Measurements from ENCODE around the gene C12orf76. TPM values are rescaled to one million over a fixed set of nuclear protein-coding genes. Genes with fewer than 3 reads are reported as not detected.

C12orf76 gene
- total and polyA plus RNA-seq, 10 of the 15 experiments (the other 5 are each of a cell fraction or from before 2014, with no cell fraction given): 3.6 to 20.4 (median 10.7) TPM

DNA sequence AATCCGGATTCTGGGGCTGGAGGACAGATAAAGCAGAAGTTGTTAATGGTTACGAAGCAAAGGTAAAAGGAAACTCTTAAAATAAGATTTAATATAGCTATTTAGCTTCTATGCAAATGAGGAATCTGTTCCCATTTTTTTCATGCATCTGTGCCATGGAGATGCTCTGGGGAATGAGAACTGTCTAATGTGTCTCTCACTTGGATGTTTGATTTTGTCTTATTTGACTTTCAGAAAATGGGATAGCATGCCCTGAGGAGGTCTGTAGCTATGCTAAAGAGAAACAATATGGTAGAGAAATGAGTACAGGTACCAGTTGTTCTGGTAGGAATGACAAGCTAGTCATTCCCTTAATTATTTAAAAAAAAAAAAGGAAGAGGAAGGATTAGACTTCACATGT lies 24.3 kb downstream of the C12orf76 start:
- ChIA-PET SMC1A (ENCODE audit: uncharacterized antibody, unreplicated experiment) (interaction anchor here (0.7 to 1.8 kb wide), 10 partner anchors 10 to 220 kb away, joined by 3 to 9 read pairs (median 4); no protein-coding TSS in a partner anchor), RAD21 (ENCODE audit: unreplicated experiment) (interaction anchor here (0.7 to 1.5 kb wide), 3 partner anchors 20 to 407 kb away, joined by 3 to 4 read pairs (median 3); no protein-coding TSS in a partner anchor), POLR2A (interaction anchor here (0.6 to 1.0 kb wide), 4 partner anchors 13 to 750 kb away, joined by 3 to 10 read pairs (median 4); partner anchors contain the start of gene ANKRD13A), CTCF (interaction anchor here (0.7 to 1.6 kb wide), 6 partner anchors 20 to 329 kb away, joined by 3 to 4 read pairs (median 3); no protein-coding TSS in a partner anchor)
- no peak overlapping the region for H3K27ac ChIP-seq (ENCODE audit: control insufficient read depth, insufficient read depth)
- in situ Hi-C loops (cut with MboI): no loop called here
- no peaks in the 10 kb centered on the region for H4K20me1 ChIP-seq (ENCODE audit: control insufficient read depth, insufficient read depth)
- BruUV-seq (replicated peaks): no TSS peak
- no peak for ATAC-seq
- DNase-seq (ENCODE audit: low read depth, low spot score): no peak
- H3K36me3 ChIP-seq (ENCODE audit: control insufficient read depth in 2 of 2, insufficient read depth in 2 of 2, low read length in 1 of 2): peaks cover 17 to 44% of the 10 kb centered on the region in 2 experiments
- H2AFZ ChIP-seq (ENCODE audit: control insufficient read depth, low read depth, low read length): no peak overlapping the region
- H3K9ac ChIP-seq (ENCODE audit: control insufficient read depth, insufficient read depth, low read length): no peak overlapping the region
- no peak for FAIRE-seq
- no peak overlapping the region for H3K4me3 ChIP-seq
- no peaks in the 10 kb centered on the region for H3K27me3 ChIP-seq (replicated peaks in 1 of 2; ENCODE audit: control insufficient read depth in 2 of 2, insufficient read depth in 2 of 2, low read length in 1 of 2)
- H3K79me2 ChIP-seq (ENCODE audit: control insufficient read depth, insufficient read depth, low read length): no peaks in the 10 kb centered on the region
- H3K4me2 ChIP-seq (ENCODE audit: control insufficient read depth, insufficient read depth): no peak overlapping the region
- H3K4me1 ChIP-seq (ENCODE audit: control insufficient read depth, insufficient read depth, low read length): no peaks in the 10 kb centered on the region
- intact Hi-C loops (cut with micrococcal nuclease; ENCODE audit: unreplicated experiment): no loop called here
- TF ChIP-seq, protein P1, sequence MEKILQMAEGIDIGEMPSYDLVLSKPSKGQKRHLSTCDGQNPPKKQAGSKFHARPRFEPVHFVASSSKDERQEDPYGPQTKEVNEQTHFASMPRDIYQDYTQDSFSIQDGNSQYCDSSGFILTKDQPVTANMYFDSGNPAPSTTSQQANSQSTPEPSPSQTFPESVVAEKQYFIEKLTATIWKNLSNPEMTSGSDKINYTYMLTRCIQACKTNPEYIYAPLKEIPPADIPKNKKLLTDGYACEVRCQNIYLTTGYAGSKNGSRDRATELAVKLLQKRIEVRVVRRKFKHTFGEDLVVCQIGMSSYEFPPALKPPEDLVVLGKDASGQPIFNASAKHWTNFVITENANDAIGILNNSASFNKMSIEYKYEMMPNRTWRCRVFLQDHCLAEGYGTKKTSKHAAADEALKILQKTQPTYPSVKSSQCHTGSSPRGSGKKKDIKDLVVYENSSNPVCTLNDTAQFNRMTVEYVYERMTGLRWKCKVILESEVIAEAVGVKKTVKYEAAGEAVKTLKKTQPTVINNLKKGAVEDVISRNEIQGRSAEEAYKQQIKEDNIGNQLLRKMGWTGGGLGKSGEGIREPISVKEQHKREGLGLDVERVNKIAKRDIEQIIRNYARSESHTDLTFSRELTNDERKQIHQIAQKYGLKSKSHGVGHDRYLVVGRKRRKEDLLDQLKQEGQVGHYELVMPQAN (conservative IDR thresholded peaks at IDR 0.05): no peak
- TF ChIP-seq MYC (IDR thresholded peaks at IDR 0.05; ENCODE audit: insufficient read depth, insufficient read length, insufficient replicate concordance, low read length, severe bottlenecking) (no peak), SIX5 (IDR thresholded peaks at IDR 0.05; ENCODE audit: low read depth, low read length, severe bottlenecking) (no peak), BACH1 (IDR thresholded peaks at IDR 0.05; ENCODE audit: borderline replicate concordance) (no peak), MEF2A (IDR thresholded peaks at IDR 0.05; ENCODE audit: insufficient read depth, low read depth, low read length) (no peak), SIN3A (IDR thresholded peaks at IDR 0.05; ENCODE audit: low read depth, low read length) (no peak), KLF5 (IDR thresholded peaks at IDR 0.05; ENCODE audit: partially characterized antibody) (no peak), MYB (IDR thresholded peaks at IDR 0.05; ENCODE audit: borderline replicate concordance, low read depth, low read length) (no peak), RB1 (IDR thresholded peaks at IDR 0.05; ENCODE audit: borderline replicate concordance) (no peak), BCL11A (IDR thresholded peaks at IDR 0.05; ENCODE audit: low read depth, low read length) (no peak), POLR2AphosphoS5 (IDR thresholded peaks at IDR 0.05; ENCODE audit: low read length) (no peak), MEF2B (IDR thresholded peaks at IDR 0.05; ENCODE audit: partially characterized antibody, poor library complexity, severe bottlenecking) (no peak), ATF7 (IDR thresholded peaks at IDR 0.05; ENCODE audit: low read depth) (no peak), YY1 (IDR thresholded peaks at IDR 0.05; ENCODE audit: low read depth, low read length) (no peak), PAX8 (IDR thresholded peaks at IDR 0.05) (no peak), FOXM1 (IDR thresholded peaks at IDR 0.05; ENCODE audit: low read depth, low read length) (no peak), IKZF2 (IDR thresholded peaks at IDR 0.05) (no peak)
- TF ChIP-seq, protein P2, sequence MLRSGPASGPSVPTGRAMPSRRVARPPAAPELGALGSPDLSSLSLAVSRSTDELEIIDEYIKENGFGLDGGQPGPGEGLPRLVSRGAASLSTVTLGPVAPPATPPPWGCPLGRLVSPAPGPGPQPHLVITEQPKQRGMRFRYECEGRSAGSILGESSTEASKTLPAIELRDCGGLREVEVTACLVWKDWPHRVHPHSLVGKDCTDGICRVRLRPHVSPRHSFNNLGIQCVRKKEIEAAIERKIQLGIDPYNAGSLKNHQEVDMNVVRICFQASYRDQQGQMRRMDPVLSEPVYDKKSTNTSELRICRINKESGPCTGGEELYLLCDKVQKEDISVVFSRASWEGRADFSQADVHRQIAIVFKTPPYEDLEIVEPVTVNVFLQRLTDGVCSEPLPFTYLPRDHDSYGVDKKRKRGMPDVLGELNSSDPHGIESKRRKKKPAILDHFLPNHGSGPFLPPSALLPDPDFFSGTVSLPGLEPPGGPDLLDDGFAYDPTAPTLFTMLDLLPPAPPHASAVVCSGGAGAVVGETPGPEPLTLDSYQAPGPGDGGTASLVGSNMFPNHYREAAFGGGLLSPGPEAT (IDR thresholded peaks at IDR 0.05; ENCODE audit: low read depth): no peak
- TF ChIP-seq, protein P3, sequence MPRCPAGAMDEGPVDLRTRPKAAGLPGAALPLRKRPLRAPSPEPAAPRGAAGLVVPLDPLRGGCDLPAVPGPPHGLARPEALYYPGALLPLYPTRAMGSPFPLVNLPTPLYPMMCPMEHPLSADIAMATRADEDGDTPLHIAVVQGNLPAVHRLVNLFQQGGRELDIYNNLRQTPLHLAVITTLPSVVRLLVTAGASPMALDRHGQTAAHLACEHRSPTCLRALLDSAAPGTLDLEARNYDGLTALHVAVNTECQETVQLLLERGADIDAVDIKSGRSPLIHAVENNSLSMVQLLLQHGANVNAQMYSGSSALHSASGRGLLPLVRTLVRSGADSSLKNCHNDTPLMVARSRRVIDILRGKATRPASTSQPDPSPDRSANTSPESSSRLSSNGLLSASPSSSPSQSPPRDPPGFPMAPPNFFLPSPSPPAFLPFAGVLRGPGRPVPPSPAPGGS (IDR thresholded peaks at IDR 0.05; ENCODE audit: borderline replicate concordance, insufficient read depth, low read depth, low read length, poor library complexity, severe bottlenecking): no peak
- no peaks in the 10 kb centered on the region for H3K9me3 ChIP-seq (replicated peaks; ENCODE audit: control insufficient read depth, insufficient read depth, low read length)
- 65% methylated on average over 2 of the region's 2 CpGs for WGBS (ENCODE audit: insufficient coverage, insufficient replicate concordance, low lambda C conversion rate, missing lambda C conversion rate)

Measured in GM12878 (cell line).